HG03378 (cell line): ENCODE data around the gene CTTN.

Experiments
- ATAC-seq: cut with Tn5 transposase; IDR thresholded peaks from one replicate; pipeline ENCODE4 v1.9.1; 2021; ENCODE audit warnings: mild to moderate bottlenecking, moderate library complexity; ENCODE audit not compliant: unreplicated experiment

CTTN gene

DNA sequence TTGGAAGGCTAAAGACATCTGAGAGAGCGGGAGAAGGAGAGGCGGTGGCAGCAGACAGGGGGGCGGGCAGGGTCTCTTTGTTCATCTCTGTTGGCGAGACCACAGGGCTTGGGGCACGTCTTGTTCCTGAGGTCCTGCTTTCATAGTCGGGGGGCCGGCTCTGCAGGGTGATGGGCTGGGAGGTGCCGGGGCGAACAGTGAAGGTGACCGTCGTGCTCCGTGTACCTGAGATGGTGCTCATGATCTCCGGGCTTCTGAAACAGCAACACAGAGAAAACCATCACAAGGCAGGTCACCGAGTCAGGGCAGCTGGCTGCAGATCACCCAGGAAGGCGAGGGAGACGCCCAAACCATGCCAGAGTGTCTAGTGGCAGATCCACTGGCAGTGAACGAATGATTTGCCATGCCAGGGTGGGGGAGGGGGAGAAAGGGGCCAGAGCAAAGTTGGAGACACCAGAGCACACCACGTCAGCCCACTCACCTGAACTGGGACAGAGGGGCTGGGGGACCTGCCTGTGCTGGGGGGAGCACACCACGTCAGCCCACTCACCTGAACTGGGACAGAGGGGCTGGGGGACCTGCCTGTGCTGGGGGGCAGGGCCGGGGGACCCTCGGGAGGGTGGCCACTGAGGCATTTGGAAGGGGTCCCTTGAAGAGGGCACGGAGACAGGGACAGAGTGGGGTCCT is 75.0 kb downstream of the CTTN start:
- no peak for ATAC-seq

DNA sequence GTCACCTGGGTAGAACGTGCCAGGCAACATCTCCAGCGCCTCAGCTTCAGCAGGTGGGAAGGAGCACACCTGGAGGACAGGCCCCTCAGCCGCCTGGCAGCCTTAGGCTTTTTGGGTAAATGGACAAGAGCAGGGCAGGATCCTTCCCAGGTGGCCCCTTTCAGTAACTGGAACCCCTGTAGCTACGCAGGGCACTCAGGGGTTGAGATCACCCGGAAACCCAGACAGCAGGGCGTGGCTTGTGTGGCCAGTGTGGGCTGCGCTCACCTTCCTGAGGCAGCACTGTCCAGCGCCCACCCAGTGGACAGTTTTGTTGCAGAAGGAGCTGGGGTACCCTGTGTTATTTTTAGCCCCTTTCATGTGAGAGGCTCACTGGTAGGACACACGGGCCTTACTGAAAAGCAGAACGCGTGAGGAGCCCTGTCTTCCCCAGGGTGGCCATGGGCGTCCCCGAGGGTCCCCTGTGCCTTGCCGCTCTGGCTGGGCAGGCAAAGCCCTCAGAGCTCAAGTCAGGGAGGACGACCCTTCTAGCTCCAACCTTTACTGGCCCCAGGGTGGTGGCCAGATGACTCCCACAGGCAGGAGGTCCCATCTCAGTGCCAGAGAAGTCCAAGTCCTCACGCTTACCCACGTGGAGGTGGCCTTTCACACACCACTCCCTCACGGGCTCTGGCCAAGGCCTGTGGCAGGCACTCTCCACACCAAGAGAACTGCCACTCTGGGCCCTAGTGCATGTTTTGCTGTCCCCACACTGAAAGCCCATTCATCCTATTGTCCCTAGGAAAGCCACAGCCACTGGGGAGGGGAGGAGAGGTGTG is 75.8 kb downstream of the CTTN start:
- no peak for ATAC-seq

DNA sequence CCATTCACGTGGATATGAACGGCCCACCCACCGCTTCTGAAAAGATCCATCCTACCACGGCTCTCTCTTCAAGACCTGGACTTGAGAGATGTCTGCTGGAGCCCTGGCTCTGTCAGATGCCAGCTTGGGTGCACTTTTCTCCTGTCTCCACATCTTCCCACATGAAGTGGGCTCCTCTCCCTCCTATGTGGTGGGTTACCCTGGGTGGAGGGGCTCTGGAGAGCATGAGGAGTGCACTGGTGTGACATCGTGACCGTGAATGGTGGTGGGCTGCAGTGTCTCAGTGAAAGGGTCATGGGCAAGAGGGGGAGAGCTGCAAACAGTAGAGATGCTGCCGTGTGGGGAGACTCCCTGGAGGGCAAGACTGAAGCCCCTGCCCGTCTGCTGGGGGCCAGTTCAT is 76.4 kb downstream of the CTTN start:
- no peak for ATAC-seq

DNA sequence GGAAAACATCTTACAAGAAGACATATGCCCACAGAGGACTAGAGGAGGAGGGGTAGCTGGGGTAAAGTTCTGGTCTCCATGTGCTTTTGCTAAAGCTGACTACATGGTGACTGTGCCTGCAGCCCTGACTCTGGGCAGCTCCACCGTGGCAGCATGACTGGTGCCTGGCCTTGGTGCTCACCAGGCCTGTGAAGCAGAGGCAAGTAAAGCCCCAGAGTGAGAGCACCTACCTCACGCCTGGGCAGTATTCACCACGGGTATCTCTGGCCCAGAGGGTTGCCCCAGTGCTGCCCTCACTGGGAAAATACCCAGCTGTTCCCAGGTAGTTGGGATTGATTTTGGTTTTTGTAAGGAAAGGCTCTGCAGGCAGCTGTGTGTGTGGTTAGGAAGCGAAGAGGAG is 78.3 kb downstream of the CTTN start:
- ATAC-seq = no peak

DNA sequence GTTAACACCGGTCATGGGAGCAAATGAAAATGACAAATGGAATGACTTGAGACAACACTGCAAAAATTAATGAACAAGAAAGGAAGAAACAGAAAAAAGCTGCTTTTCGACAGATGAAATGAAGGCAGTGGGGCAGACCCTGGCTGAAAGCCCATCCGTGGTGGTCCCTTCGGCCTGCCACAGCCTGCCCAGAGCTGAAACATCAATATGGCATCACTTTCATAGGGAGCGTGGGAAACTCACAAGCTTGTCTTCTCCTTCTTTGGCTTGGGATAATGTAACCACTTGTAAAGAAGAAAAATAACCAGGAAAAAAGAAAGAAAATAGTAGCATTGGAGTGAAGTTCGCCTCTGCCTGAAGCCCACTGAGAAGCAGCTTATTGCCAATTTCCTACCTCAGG is 78.8 kb downstream of the CTTN start:
- no peak for ATAC-seq

DNA sequence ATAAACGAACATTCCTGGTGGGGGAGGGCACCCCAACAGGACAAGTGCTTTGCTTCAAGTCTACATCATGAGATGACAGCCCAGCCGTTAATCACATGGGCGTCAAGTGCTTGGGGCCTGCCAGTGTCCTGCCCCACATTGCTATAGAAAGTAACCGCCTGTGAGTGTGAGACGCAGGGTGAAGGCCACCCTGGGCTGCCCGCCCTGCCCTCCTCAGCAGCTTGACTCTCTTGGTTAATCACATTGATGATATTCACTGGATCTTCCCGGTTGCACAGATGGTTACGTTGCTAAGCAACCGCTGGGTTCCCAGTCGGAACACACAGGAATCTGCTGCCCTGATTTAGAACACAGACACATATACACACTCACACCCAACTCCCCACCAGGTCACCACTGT is 79.3 kb downstream of the CTTN start:
- no peak for ATAC-seq

DNA sequence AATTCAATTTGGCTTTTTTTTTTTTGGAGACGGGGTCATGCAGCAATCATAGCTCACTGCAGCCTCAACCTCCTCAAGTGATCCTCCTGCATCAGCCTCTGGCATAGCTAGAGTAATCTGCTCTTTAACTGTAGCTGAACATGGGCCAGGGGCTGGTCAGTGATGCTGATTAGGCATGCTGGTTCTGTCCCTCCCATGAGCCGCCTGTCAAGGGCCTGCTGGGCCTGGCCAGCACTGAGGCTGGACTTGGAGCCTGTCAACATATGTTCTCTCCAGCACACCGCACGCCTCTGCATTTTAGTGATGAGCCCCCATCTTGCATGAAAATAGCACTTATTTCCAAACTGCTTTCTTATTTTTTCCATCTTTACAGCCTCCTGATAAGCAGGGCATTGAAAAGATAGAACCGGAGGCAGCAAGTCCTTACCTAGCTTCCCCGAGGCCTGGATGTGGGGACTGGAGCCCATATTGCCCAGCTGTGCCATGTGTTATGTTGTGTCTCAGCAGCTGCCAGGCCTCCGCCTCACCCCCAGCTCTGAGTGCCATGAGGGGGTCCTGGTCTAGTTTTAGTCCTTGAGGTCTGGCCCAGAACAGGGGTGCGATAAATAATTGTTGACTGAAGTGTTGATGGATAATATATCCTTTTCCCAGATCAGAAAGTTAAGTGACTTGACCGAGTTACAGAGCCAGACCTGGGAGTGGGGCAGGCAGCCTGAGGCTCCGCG is 80.0 kb downstream of the CTTN start:
- no peak for ATAC-seq

DNA sequence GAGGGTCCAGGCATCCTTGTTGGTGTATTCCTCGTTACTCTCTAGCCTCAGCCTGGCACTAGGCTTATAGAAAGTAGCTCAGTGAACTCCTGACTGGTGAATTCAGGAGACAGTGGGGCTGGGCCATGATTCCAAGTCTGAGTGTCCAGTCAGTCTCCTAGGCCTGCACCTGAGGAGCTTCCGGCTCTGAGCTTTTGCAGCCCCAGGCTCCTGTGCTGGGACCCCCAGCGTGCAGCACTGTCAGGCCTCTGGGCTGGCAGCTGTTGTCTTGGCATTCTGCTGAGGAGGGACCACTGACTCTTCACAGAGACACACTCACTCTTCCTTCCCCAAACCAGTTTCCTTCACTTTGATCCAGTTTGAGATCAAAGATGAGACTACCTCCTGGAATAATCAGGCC is 82.4 kb downstream of the CTTN start:
- no peak for ATAC-seq

DNA sequence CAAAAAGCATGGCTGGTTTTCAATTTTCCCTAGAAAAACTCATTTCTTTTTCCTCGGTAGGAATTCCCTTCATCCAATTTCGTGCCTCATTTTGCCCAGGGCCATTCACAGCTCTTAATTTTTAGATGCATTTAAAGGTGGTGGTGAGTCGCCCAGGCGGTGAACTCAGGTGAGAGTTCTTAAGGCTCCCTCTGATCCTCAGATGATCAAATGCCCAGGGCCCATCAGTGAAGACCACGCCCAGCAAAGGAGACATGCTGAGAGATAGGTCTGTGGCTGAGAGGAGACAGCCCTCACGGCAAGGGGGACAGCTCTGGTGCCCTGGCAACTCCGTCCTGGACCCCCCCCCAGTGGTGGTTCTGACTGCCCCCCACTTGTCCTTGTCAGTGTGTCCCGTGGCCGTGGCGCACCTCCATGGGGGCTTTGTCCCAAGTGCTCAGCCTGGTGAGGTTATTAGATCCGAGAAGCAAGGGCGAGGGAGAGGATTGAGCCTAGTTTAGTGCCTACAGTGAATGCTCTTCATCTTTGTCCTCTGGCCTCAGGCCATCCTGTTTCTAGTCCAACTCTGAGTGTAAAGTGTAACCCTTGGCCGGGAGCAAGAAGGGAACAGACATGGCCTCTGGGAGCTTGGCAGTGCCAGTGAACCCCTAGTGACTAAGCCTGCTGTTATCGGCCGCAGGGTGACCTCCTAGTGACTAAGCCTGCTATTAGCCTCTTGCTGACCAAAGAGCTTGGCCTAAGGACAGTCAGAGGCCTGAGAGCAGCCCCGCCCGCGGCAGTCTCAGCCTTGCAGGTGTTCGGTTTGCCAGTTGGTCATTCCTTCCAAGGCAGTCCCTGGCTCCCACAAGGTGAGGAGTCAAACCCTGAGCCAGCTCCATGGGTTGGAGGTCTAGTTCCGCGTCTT is 83.5 kb downstream of the CTTN start:
- ATAC-seq = no peak

DNA sequence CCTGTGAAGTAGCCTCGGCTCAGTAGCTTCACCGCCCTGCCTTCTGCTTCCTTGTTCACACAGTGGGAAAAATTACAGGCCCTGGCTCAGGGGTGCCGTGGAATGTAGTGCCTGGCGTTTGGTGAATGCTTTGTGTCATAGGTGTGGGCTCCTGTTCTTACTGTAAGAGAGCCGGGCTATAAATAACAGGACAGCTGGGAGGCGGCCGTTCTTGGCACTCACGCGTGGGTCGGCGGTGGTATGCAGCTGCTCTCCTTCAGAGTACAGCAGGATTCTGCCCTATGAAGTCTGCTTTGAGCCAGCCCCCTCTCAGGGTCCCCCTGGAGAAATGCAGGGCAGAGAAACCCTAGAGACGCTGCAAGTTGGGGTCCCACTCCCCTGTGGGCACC is 84.2 kb downstream of the CTTN start:
- no peak for ATAC-seq

DNA sequence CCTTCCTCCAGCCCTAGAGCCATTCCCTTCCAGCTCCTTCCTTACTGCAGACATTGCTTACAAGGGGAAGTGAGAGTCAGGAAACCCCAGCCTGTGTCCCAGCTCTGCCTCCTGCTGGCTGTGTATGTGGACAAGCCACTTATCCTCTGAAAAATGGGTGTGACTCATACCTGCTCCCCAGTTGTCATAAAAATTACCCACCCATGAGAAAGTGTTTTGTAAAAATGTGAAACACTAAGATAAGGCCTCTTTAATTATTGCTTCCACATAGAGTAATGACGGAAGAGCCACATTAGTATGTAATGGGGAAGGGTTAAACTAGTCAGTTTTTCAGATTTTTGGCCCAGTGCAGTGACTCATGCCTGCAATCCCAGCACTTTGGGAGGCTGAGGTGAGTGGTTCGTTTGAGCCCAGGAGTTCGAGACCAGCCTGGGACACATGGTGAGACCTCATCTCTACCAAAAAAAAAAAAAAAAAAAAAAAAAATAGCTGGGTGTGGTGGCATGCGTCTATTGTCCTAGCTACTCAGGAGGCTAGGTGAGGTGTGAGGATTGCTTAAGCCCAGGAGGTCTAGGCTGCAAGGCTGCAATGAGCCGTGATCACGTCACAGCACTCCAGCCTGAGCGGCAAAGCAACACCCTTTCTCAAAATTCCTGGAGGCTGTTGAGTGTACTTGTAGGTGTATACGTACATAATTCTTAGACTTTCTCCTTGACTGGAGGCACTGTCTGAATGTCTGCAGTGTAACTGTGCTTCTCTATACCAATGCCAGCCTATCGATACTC is 84.9 kb downstream of the CTTN start:
- ATAC-seq = no peak

DNA sequence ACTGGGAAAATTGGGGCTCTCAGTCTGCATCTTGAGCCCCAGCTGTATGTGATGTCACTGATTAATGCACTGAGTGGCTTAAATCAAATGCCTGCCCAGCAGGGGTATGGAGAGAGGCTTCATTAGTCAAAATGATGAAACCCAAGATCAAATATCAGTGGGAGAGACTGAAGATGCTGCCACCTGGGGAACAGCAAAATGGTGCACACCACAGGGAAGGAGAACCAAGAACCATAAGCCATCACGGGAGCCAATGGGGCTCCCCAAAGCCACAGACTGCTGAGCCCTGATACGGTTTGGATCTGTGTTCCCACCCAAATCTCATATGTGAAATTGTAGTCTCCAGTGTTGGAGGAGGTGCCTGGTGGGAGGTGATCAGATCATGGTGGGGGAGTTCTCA is 85.6 kb downstream of the CTTN start:
- ATAC-seq = no peak

DNA sequence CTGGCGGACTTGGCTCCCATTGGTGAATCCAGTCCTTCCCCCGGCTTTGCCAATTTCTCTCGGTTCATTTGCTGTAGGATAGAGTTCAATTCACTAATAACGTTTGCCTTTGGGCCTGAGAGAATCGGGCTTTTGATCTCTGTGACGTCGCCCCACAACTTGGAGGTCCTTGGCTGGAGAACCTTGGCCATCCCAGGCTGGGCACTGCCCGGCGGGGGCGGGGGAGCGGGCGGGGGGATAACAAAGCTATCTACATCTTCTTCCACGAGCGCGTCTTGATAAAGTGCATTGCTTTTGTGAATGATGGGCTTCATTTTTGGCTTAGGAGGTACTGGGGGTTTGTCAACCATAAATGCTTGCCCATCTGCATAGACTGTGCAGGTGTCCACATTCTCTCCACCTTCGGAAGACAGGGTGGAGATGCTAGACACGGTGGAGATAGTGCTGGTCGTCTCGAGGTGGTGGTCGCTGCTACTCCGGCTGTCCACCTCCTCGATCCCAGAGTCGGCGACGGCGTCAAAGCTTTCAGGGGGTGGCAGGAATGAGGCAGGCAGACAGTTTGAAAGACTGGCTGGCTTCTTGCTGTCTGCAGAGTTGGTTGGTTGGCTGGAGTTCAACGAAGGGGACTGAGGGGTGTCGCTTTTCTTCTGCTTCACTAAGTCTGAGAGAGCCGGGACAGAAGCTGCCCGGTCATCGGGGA is 87.1 kb downstream of the CTTN start:
- ATAC-seq = no peak

DNA sequence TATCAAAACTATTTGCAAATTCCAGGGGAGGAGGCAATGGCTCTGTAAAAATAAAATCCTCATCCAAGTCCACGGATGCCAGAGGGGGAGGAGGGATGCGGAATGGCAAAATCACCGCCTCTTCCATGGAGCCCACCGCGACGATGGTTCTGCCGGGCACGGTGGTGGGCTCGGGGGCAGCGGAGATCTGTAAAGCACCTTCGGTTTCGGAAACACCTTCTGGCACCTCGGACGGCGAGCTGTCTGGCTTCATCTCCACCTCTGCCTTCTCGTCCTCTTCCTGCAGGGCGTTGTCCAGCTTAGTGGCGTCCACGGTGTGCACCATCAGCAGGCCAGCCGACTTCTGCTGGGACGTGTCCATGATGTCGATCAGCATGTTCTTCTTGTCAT is 87.7 kb downstream of the CTTN start:
- no peak for ATAC-seq
